ENCODE results near the gene NEURL3.
"Not testable (repeated sequence)": the region's sequence is repeated elsewhere in the genome, so short reads cannot be mapped to it uniquely, and the experiment has no call there.

Gene NEURL3, protein sequence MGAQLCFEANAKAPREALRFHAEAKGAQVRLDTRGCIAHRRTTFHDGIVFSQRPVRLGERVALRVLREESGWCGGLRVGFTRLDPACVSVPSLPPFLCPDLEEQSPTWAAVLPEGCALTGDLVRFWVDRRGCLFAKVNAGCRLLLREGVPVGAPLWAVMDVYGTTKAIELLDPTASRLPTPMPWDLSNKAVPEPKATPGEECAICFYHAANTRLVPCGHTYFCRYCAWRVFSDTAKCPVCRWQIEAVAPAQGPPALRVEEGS

DNA sequence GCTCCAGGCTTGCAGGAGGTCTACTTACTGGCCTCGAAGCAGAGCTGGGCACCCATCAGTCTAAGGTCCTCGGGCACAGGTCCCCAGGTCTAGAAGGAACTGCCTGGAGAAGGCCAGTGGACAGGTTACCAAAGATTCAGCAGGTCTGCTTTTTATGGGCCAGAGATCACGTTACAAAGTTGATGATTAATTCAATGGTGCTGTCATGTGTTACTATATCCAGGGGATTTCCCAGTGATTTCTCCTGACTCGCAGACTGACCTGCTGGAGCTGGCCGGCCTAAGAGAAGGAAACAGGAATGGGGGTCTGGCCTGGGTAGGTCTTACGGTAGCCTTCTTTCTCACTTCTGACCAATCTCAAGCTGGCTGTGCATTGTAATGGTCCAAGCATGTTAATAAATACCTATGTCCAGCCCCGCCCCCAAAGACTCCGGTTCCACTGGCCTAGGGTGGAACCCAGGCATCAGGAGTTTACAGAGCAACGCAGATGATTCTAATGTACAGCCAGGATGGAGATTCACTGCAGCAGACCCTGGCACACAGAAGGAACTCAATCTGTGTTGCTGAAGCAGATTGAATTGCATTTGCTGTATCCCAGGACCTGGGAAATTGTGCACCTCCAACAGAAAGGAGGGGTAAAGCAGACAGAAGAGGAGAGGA lies at the start of gene NEURL3:
Gene NEURL3, minus strand, starts transcription at position 127 of the 659 bp plus-strand sequence. Its CDS starts 71 bp downstream, at position 56.
- no peak for DNase-seq (ENCODE audit: low read depth)

DNA sequence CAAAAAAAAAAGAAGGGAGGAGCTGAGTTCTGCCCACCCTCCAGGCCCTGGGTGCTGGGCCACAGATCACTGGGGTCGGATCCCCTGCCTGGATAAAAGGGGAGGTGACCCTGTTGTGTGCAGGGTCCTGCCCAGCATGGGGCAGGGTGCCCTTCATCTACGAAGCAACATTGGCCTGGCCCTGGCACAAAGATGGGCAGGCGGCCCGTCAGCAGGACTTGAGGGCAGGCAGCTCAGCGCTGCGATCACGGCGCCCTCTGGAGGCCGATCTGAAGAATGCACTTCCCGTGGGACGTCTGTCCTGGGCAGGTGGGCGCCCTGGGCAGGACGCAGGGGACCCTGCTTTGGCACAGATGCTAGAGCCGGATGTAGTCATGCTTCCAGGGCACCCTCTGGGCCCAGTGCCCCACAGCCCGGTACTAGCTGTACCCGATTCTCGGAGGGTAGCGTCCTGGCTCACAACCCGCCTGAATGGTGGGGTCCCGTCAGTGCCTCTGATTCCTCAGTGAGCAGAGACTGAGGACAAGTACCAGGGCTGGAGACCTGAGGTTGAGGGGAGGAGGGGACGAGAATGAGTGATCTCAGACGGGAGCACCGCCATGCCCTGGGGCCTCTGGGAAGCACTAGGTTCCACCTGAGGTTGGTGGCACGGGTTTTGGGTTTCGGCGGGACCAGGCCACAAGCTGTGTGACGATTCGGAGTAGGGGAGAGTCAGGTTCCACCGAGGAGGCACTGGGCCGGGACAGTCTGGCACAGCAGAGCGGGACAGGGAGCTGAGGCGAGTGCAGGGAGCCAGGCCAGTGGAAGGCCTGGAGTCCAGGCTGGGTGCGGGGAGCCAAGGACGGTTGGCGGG lies 49.4 kb upstream of the NEURL3 start:
- peak; percentile 43 for DNase-seq (ENCODE audit: low read depth)

DNA sequence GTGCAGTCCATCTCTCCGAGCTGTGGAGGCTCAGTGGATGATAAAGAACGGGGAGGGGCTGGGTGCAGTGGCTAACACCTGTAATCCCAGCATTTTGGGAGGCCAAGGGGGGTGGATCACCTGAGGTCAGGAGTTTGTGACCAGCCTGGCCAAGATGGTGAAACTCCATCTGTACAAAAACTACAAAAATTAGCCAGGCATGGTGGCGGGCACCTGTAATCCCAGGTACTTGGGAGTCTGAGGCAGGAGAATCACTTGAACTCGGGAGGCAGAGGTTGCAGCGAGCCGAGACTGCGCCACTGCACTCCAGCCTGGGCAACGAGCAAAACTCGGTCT lies 48.8 kb upstream of the NEURL3 start:
- not testable (repeated sequence) for DNase-seq (ENCODE audit: low read depth)

DNA sequence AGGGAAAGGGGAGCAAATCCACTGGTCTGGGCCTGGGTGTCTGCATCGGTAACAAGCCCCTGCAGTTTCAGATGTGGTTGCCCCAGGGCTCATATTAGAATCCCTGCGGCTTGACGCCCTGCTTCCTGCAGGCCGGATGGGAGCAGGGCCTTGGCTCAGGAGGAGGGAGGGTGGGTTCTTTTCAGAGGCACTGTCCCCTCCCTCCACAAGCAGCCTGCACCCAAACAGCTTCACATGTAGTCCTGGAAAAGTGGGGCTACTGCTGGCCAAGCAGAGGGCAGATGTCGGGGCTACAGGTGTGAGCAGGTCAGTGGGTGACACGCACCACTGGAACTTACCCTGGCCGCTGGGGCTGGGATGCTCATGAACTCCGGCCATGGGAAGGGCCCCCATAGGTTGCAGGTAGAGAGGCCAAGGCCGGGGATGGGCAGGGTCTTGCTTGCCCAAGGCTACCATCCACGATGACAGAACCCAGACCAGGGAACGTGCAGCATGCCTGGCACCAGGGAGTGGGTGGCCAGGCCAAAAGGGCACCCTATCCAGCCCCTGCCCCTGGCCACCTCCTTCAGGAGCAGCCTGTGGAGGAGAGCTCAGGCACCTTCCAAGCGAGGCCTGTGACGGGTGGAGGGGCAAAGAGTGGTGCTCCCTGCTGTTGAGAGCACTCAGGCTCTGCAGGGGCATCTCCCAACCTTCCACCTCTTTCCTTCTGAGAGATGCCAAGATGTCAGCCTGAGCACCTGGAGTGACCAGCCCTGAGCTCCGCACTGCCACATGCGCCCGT lies 48.2 kb upstream of the NEURL3 start:
- DNase-seq (ENCODE audit: low read depth): no peak

DNA sequence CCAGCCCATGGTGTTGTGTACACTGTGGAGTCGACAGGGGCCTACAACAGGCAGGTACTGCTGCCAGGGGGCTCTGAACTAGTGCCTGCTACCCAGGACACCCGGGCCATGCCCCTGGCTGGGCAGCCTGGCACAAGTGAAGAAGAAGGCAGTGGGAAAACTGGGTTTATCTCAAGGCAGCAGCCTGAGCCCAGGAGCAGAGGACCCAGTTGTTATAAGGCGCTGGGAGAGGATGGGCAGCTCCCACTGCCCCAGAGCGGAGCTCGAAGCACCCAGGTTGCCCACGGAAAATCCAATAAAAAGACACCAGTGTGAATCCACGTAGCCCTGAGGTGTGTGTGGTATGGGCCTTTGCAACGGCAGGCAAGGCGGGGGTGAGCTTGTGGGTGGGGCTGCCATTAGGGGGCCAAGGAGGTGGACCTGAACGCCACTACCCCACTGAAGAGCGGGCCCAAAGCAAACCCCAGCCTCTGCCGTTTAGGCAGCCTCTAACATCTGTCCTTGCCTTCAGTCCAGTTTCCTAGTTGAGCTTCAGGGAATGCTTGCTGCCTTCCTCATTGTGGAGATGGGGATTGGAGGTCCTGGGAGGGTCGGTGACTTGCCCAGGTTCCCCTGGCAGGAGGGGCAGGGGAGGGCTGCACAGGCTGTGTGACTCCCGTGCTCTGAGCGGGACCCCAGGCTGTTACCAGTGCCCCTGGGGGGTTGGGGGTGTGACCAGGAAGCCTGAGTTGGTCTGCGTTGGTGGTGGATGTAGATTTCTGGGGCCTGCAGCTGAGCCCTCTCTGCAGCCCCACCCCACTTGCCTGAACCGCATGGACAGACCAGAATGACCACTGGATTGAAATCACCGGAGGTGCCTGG lies 47.4 kb upstream of the NEURL3 start:
- no peak for DNase-seq (ENCODE audit: low read depth)

DNA sequence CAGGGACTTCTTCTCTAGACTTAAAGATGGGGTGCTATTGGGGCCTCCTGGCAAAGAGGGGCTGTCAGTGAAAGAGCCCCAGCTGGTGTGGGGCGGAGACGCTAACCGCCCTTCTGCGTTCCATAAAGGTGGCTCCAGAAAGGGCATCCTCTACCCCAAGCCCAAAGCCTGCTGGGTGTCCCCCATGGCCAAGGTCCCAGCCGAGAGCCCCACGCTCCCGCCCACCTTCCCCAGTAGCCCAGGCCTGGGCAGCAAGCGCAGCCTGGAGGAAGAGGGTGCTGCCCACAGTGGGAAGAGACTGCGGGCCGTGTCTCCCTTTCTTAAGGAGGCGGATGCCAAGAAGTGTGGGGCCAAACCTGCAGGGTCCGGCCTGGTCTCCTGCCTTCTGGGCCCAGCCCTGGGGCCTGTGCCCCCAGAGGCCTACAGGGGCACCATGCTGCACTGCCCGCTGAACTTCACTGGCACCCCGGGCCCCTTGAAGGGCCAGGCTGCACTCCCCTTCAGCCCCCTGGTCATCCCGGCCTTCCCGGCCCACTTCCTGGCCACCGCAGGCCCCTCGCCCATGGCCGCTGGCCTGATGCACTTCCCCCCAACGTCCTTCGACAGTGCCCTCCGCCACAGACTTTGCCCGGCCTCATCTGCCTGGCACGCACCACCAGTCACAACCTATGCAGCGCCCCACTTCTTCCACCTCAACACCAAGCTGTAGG lies 46.6 kb upstream of the NEURL3 start:
- DNase-seq (ENCODE audit: low read depth): no peak

DNA sequence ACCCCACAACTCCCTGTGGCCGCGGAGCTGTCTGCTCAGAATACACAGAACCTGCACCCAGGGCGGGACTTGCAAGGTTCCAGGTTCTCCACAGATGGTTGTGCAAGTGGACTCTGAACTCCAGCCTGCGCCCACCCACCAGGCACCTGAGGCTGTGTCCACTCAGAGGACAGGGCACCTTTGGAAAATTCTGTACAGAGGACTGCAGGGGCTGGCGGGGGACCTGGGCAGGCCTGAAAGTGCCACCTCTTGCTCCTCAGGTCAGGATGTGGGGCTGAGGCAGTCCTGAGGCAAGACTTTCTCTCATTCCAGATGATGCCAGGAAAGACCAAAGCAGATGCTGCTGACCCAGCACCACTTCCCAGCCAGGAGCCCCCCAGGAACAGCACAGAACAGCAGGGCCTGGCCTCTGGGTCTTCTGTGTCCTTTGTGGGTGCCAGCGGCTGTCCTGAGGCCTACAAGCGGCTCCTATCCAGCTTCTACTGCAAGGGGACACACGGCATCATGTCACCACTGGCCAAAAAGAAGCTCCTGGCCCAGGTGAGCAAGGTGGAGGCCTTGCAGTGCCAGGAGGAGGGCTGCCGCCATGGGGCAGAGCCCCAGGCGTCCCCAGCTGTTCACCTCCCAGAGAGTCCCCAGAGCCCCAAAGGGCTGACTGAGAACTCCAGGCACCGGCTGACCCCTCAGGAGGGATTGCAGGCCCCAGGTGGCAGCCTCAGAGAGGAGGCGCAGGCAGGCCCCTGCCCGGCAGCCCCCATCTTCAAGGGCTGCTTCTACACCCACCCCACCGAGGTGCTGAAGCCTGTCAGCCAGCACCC lies 45.8 kb upstream of the NEURL3 start:
- DNase-seq (ENCODE audit: low read depth): no peak

DNA sequence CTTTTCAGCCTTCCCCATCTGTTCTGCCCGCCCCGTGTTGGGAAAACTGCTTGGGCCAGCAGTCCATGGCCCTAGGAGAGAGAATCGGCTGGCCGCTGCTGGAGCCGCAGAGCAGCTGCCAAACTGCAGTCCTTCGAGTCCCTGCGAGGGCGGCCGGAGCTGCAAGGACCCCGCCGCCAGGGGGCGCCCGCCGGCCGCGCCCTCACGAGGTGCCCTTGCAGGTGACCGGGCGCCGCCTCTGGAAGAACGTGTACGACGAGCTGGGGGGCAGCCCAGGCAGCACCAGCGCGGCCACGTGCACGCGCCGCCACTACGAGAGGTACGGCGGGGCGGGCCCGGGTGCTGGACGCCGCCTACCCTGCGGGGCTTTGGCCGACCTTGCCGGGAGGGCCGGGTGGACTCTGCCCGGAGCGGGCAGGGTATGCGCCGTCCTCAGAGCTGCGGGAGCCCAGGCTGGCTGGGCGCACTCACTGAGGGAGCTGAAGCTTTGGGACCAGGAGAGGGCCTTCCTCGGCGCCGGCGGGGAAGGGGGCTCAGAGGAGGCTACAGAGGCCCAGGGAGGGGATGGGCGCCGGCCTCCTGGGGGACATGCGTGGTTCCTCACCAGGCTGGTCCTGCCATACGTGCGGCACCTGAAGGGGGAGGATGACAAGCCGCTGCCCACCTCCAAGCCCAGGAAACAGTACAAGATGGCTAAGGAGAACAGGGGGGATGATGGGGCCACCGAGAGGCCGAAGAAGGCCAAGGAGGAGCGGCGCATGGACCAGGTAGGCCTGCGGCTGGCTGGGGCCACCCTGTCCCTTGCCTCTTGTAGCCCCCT lies 45.0 kb upstream of the NEURL3 start:
- no peak for DNase-seq (ENCODE audit: low read depth)

DNA sequence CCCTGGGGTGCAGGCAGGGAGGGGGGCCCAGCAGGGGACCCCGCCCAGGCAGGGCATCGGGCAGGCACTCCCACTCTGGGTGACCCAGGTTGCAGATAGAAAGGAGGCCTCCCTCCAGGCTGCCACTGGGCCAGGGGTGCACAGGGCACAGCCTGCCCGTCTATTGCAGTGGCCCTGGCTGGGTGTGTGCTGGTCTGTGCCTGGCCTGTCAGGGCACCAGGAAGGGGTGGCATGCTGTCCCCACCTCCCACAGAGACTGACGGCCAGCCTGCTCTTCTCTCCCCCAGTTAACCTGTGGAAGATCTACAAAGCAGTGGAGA lies 44.3 kb upstream of the NEURL3 start:
- no peak for DNase-seq (ENCODE audit: low read depth)

DNA sequence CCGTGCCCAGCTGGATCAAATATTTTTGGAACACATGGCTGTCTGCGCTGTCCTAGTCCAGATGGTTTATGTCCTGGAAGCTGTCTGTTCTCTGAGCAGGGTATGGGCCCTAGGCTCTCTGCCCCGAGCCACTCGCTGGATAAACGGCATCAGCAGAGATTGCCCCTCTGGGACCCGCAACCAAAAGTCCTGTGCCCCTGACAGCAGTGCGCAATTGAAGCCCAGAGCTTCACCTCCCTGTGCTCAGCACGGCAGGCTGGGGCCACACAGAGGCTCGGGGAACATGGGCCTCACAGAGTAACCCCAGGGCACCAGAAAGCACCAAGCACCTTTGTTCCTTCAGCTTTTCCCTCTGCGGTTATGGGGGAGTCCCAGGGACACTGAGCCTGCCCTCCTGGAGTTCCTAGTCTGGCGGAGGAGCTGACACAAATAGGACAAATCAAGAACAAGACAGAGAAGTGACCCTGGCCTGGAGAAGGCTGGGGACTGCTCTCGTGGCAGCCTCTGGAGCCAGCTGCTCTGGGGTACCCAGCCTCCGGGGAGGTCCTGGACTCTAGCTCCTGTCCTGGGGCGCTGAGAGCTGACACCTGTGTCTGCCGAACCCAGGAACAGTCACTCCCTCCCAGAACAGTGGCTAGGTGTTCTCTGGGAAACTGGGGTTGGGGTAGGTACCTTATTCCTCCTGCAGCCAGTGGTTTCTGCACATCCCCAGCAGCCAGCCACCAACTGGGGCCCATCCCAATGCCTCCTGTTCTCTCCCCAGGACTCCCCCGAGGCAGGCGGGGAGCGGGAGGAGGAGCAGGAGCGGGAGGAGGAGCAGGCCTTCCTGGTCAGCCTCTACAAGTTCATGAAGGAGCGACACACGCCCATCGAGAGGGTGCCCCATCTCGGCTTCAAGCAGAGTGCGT lies 43.7 kb upstream of the NEURL3 start:
- no peak for DNase-seq (ENCODE audit: low read depth)

DNA sequence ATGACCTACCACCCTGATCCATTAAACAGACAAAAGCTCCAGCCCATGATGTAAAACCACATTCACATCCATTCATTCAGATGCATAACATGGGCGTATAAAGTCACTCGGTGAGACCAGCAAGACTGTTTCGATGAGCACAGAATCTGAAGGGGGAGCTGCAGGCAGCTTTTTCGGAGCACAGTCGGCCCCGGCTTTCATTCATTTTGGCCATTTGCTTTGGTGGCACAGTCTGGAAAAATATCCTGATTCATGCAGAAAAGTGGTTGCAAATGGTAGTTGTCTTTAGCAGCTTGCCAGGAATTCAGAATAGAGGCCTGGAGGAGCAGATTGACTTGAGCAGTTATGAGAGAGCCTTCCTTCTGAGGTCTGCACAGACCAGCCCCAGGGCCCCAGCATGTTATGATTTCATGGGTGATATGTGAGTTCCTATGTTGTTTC lies 42.6 kb upstream of the NEURL3 start:
- no peak for DNase-seq (ENCODE audit: low read depth)

DNA sequence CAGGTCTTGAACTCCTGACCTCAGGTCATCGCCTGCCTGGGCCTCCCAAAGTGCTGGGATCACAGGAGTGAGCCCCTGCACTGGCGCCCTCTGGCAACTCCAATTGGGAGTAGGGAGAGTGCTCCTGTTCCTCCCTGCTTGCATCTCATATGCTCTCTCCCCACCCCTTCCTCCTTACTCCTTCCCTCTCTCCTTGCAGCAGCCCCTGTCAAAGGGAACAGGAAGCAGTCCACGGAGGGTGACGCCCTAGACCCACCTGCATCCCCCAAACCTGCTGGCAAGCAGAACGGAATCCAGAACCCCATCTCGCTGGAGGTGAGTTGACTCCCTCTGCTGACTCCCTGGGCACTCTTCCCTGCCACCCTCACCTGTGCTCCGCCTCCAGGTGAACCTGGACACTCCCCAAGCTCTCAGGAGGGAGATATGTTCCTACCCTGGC lies 42.1 kb upstream of the NEURL3 start:
- DNase-seq (ENCODE audit: low read depth): no peak

DNA sequence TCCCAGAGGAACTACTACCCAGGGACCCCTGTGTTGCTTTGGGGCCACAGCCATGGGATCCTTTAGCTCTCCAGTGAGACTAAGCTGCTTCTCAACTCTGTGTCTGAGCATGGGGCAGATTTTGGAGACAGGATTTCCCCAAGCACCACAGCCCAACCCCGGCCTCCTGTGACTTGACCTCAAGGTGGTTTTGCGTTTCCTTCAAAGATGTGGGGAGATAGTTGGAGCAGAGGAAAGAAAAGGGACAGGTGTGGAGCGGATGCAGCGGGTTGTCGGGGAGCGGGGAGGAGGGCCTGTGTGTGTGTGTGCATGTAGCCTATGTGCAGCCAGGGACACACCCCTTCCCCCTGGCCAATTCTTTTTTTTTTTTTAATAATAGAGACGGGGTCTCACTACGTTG lies 41.6 kb upstream of the NEURL3 start:
- no peak for DNase-seq (ENCODE audit: low read depth)

DNA sequence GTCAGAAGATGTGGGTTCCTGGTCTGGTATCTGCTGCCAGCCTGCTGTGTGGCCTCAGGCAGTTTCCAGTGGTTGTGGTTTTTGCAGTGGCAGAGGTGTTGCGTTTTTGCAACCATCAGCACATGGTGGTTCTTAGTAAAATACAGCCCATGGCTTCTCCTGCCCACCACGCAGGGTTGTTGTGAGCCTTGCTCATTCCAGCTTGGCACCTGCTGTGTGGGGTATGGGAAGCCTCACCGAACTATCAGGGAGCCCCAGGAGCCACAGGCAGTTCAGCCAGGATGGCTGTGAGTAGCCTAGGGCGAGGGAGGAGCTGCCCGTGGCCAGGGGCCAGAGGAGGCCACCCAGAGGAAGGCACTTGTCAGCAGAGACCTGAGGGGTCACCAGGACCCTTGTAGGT lies 41.2 kb upstream of the NEURL3 start:
- DNase-seq (ENCODE audit: low read depth): no peak

DNA sequence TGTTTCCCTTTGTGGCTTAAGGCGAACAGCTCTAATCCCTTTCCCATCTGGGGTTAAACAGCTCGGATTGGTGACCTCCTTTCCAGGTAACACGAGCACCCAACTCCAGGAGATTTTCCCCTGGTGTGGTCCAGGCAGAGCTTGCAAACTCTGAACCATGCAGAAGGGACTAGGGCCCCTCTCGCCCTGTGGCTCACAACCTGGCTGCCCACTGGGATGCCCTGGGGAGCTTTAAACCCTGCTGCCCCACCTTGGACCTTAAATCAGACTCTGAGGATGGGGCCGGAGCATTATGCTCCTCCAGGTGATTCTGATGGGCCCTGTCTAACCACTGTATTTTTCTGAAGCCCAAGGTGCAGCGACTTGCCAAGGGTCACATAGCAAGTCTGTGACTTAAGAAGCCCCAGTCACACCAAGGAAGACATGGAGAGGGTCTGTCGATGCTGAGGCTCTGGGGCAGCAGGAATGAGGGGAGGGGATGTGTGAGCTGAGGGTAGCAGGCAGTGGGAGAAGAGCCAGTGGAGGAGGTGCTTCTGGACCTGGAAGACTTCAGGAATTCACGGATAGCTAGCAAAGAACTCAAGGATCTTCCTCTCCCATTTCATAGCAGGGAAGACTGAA lies 37.3 kb upstream of the NEURL3 start:
- no peak for DNase-seq (ENCODE audit: low read depth)

DNA sequence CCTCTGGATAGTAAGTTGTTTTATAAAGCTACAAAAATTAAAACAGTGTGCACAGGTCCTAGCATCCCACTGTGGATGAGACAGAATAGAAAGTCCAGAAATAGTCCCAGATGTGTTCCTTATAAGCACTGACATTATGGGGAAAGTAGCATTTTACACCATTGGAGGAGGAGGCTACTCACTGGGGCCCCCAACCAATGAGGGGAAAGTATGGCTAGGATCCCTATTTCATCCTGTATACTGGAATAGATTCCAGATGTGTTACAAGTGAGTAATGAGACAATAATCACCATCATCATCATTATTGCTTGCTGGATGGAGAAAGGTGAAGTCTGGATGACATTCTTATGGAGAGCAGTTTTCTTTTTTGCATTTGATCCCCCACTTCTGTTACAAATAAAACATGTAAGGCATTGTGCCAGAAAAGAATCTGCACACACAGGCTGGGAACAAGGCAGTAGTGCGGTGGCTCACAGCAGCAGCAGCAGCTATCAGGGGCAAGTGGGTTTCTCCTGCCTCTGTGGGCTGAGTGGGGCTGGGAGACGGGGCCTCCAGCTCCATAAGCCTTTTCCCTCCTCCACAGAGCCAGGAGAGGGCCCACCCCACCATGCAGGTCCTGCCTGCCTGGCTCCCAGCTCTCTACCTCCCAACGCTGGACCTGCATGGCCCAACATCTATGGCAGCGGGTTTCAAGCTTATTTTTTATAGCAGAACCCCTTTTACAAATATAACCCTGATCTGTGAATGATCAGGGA lies 36.4 kb upstream of the NEURL3 start:
- no peak for DNase-seq (ENCODE audit: low read depth)

DNA sequence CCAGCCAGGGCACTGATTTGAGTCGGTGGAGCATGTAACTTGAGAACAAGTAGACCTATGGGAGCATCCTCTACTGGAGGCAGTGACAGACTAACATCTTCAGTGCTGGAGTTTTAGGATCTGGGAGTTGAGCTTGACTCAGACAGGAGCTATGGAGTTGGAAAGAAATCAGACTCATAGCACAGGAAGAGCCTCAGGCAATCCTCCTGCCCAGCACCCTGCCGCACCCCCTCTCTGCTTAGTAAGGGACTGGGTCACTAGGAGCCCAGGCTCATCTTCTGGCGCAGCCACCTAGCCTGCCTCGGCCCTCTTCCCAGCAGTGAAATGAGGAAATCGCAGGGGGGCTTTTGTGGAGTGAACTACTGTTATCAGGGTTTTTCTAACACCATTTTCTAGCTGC lies 35.0 kb upstream of the NEURL3 start:
- no peak for DNase-seq (ENCODE audit: low read depth)

All from T-helper 22 cell (primary cell).